GM04503 (cell line): ENCODE results near the gene PLA2G4B.

ENCODE experiments used
- DNase-seq: peaks from one replicate; pipeline ENCODE4 v3.0.0-alpha.2; 2012; ENCODE audit warnings: low read depth

The PLA2G4B gene

DNA sequence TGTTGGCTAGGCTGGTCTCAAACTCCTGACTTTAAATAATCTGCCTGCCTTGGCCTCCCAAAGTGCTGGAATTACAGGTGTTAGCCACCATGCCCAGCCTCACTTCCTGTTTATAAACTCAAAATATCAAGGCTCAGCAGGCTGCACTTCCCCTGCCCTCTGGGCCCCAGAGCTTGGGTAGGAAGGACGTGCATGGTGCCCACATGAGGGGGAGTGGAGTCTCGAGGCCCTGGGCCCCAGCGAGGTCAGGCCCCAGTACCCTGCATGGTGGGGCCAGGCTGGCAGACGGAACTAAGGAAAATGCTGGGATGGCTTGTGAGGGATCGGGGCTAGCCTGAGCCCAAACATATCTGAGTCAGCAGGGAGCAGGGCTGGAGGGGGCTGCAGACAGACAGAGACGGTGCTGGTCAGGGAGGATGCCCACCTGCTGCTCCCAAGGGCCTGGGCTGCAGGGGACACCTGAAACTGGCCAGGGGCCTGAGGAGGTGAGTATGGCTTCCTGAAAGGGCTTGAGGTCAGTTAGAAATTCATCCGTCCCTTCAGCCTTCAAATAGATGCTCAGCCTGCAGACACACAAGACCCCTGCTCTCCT, 50.1 kb downstream of the PLA2G4B start:
- DNase-seq, result no peak

DNA sequence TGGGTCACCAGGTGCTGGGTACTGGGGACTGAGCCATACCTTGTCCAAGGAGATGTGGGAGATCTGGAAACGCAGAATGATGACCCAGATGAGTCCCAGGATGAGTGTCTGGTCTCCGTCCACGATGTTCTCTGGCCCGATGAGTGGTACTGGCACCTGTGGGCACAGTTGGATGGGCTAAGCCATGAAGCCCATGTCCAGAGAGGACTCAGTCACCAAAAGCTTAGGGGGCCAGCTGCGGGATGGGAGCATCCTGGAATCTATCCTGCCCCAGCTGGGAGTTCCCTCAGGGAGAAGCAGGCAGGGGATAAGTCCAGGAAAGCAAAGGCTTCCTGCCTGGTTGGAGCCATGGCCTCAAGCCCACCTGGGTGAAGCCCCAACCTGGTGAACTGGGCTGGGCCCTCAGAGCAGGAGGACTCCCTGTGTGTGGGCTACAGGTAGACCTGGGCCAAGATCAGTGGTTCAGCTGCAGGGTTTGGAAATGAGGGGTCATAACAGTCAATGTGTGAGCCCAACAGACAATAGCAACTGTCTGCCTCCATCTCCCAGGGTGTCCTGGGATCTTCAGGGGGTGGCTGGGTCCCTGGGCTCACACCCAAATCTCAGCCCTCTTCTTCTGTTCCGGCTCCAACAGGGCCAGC, 51.5 kb downstream of the PLA2G4B start:
- DNase-seq, result no peak

DNA sequence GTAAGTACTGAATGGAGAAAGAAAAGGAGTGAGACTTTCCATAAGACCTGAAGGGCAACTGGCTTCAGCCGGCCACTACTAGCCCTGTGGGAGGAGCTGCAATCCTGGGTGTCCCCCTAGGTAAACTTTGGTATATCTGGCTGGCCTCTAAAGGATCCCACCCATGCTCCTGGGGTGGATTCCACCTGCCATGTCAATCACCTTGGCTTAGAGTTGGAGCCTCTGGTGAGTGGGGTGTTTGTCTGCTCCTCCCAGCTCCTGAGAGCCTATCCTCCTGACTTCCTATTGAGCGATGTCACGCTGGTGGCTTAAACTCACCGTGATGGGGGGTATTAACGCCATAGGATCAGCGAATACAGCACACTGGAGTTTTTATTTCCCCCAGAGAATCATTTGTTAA, 52.6 kb downstream of the PLA2G4B start:
- no peak for DNase-seq

GRCh38 chr15:41891946-41892345, 53.3 kb downstream of the PLA2G4B start:
- no peak for DNase-seq

GRCh38 chr15:41892621-41893421, 54.2 kb downstream of the PLA2G4B start:
- no peak for DNase-seq

DNA sequence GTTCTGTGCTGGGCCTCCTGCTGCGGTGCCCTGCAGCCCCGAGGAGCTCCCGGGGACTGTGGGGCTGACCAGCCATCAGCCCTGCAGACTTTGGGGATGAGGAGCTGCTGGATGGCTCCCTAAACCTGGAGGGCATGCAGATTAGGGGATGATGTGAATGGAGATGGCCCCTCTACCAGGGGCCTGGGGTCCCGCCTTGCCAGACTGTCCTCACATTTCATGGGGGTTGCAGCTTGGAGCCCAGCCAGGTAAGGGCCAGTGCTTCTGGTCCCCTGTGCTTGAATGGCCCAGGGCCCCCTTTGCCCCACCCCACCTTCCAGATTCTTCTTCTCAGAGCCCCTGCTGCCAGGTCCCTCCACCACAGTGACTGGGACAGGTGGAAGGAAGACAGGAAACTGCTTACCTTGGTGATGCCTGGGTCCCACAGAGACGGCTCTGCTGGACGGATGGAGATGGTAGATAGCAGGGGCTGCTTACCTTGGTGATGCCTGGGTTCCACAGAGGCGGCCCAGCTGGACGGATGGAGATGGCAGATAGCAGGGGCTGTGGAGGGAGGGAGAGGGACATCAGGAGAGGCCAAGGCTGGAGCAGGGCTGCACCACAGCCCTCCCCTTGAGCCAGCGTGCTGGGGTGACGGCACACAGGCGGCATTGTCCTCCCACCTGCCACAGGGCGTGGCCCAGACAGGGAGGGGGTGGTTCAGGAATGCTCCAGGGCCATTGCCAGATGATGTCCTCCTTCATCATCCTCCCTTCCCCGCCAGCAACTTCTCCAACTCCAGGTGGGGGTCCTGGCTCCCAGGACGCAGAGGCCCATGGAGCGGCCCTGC, 55.0 kb downstream of the PLA2G4B start, which contains the start of gene SPTBN5:
SPTBN5 (minus strand) TSS at position 632 of the 829 bp plus-strand sequence; CDS start at position 76, 556 bp downstream.
- no peak for DNase-seq

DNA sequence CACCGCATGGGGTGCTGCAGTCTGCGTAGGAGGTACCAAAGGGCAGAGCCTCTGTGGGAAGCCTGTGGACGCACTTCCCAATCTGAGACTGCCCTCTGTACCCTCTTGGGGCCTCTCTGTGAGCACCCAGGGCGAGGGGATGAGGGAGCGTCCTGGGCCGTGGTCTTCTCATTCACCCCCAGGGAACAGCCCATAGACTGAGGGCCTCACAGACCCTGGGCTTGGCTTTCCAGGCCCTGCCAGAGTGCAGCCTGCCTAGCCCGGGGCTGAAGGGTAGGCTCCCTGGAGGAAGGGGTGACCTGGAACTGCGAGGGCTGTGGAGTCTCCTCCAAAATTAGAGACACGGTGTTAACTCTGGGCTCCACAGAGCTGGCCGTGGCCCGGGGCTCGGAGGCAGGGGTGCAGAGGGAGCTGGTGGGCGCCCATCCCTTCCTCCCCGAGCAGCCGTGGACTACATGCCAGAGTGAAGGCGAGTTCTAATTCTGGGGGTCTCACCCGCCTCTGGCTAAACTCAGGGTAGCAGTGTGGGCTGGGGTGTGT, 55.7 kb downstream of the PLA2G4B start:
- DNase-seq, result no peak

DNA sequence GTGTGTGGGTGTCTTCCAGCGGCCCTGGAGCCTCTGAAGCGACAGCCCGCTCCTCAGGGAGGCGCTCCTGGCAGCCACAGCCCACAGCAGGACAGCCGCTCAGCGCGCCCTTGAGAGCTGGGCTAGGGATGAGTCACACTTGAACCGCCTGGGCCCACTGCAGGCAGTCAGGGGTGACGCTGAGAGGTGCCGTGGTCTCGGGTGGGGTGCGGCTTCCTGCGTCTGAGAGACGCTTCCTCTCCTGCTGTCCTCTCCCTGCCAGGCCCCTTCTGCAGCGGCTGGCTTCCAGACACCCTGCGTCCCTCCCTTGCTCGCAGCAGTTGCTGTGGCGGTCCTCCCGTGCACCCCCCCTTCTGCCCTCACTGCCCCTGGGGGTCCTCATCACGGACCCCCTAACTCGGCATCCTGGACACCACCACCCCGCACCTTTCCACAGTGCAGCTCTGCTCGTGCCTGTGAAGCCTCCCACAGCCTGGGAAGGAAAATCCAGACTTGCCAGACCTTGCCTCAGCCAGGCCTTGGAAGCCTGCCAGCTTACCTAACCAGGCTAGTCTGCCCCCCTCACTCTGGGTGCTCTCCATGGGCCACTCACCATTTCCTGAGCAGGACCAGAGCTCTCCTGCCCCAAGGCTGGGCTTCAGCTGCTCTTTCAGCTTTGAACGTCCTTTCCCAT, 56.3 kb downstream of the PLA2G4B start:
- DNase-seq, result peak; percentile 13

GRCh38 chr15:41895491-41895890, 56.8 kb downstream of the PLA2G4B start:
- DNase-seq, result no peak

- DNase-seq, result no peak
Observed at GRCh38 chr15:41895957-41896356, 57.3 kb downstream of the PLA2G4B start.

DNA sequence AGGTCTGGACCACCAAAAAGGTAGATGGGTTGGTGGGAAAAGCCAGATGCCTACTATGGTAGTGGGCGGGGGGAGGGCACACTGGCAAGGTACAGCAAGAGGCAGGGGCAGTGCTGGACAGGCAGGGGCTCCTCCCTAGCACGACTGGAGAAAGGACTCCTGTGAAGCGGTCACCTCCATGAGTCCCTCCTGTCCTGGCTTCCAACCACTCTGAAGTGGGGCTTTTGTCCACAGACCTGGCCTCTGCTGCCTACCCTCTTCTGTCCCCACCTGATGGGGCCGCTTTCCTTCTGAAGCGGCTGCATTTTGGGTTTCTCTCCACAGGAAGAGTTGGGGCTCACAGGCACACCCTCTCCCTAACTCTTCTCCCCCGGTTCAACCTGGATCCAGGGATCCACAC, 57.9 kb downstream of the PLA2G4B start:
- DNase-seq, result no peak

DNA sequence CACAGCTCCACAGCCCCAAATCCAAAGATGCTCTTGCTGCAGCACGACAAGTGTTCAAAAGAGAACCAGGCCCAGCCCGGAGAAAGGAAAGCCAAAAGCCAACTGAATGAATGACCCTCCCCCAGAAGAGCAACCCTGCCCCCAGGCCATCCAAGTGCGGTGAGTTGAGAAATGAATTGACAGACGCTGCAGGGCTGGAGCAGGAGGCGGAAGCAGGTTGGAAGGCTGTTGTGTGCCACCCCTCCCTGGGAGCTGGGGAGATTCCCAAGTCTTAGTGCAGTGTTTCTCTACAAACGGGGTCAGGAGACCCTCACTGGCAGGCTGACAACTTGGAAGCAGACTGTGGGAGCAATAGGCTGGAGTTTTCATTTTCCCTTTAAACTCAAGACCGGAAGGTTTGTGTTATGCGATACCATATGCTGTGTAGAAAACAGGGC, 58.7 kb downstream of the PLA2G4B start:
- no peak for DNase-seq
